ENCODE data around the gene DNASE1L2. TPM values are rescaled to one million over a fixed set of nuclear protein-coding genes. Genes with fewer than 3 reads are reported as not detected.

DNASE1L2 gene
- total and polyA plus RNA-seq, 2 donors (not counting 3 experiments of a cell fraction or from before 2014, with no cell fraction given): 0.57 to 1.2 TPM

DNA sequence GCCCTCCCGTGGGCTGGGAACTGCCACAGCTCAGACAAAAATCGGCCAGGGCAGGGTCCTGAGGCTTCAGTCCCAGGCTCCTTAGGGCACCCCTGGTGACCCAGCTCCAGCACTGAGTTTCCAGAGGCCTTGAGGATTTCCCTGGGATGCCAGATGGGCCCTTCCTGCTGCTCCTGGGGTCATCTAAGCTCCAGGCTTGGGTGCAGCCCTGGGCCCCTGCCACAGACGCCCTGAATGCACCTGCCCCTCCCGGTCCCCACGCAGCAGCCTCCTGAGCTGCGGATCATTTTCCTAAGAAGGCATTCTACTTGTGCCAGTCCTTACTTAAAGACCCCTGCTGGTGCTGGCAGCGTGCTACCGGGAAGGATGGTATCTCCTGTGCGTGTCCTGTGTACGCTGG, 37.7 kb downstream of the DNASE1L2 start:
- no peak for TF ChIP-seq JUN (IDR thresholded peaks at IDR 0.05; ENCODE audit: borderline replicate concordance, insufficient read depth, insufficient read length, low read depth)
- TF ChIP-seq, protein P1, sequence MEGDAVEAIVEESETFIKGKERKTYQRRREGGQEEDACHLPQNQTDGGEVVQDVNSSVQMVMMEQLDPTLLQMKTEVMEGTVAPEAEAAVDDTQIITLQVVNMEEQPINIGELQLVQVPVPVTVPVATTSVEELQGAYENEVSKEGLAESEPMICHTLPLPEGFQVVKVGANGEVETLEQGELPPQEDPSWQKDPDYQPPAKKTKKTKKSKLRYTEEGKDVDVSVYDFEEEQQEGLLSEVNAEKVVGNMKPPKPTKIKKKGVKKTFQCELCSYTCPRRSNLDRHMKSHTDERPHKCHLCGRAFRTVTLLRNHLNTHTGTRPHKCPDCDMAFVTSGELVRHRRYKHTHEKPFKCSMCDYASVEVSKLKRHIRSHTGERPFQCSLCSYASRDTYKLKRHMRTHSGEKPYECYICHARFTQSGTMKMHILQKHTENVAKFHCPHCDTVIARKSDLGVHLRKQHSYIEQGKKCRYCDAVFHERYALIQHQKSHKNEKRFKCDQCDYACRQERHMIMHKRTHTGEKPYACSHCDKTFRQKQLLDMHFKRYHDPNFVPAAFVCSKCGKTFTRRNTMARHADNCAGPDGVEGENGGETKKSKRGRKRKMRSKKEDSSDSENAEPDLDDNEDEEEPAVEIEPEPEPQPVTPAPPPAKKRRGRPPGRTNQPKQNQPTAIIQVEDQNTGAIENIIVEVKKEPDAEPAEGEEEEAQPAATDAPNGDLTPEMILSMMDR (IDR thresholded peaks at IDR 0.05; ENCODE audit: extremely low read depth in 1 of 2, insufficient read depth in 1 of 2, low read depth in 1 of 2, low read length in 2 of 2): no peak
- no peak for TF ChIP-seq GATA2 (IDR thresholded peaks at IDR 0.05; ENCODE audit: insufficient read depth, insufficient read length, low read depth, low read length)
- no peak for TF ChIP-seq FOS (IDR thresholded peaks at IDR 0.05; ENCODE audit: borderline replicate concordance, insufficient read depth, low read length)
- no peak for TF ChIP-seq POLR2A (IDR thresholded peaks at IDR 0.05; ENCODE audit: low read depth, low read length)
- TF ChIP-seq EZH2 (IDR thresholded peaks at IDR 0.05; ENCODE audit: borderline replicate concordance, low read depth, low read length, severe bottlenecking): no peak
- TF ChIP-seq POLR2AphosphoS5 (IDR thresholded peaks at IDR 0.05; ENCODE audit: insufficient read depth, low read depth, low read length): no peak
- TF ChIP-seq, protein P2, sequence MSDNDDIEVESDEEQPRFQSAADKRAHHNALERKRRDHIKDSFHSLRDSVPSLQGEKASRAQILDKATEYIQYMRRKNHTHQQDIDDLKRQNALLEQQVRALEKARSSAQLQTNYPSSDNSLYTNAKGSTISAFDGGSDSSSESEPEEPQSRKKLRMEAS (IDR thresholded peaks at IDR 0.05; ENCODE audit: insufficient read depth, insufficient read length): no peak
- TF ChIP-seq MYC (IDR thresholded peaks at IDR 0.05; ENCODE audit: low read depth, low read length): no peak
- H3K9me1 ChIP-seq (replicated peaks; ENCODE audit: control insufficient read depth, extremely low read depth, insufficient read depth, low read length): no peaks in the 10 kb centered on the region
- H3K4me1 ChIP-seq (ENCODE audit: control insufficient read depth, extremely low read depth, insufficient read depth, low read length): no peaks in the 10 kb centered on the region
- ChIA-PET POLR2A (no interaction called here), CTCF (interaction anchor here (0.9 kb wide), 1 partner anchor 29 kb away, joined by 4 read pairs; no protein-coding TSS in a partner anchor)
- no peaks in the 10 kb centered on the region for H3K79me2 ChIP-seq (ENCODE audit: control insufficient read depth, insufficient read depth, low read length)
- no peaks in the 10 kb centered on the region for H3K27me3 ChIP-seq (ENCODE audit: control insufficient read depth in 2 of 2, insufficient read depth in 2 of 2, low read length in 2 of 2)
- H3K4me2 ChIP-seq (ENCODE audit: insufficient read depth, low read length): no peak overlapping the region
- H3K4me3 ChIP-seq (replicated peaks in 1 of 3; ENCODE audit: insufficient read depth in 1 of 3, low read depth in 1 of 3, low read length in 3 of 3): no peak overlapping the region
- peaks cover 0 to 2% of the 10 kb centered on the region in 2 experiments for H3K36me3 ChIP-seq (ENCODE audit: control insufficient read depth in 2 of 2, extremely low read depth in 1 of 2, insufficient read depth in 2 of 2, low read length in 2 of 2)
- no peak overlapping the region for H3K27ac ChIP-seq (ENCODE audit: insufficient read depth, low read depth, low read length)
- no peaks in the 10 kb centered on the region for H3K9me3 ChIP-seq (replicated peaks; ENCODE audit: control insufficient read depth, insufficient read depth, low read length)
- dilution Hi-C loops (cut with MboI; ENCODE audit: extremely low pct_ligation_motif_present, low sequenced_read_pairs): no loop called here
- no peak overlapping the region for H3K9ac ChIP-seq (replicated peaks; ENCODE audit: extremely low read depth, insufficient read depth, low read length)
- no peak overlapping the region for H2AFZ ChIP-seq (ENCODE audit: low read depth, low read length)
- DNase-seq (ENCODE audit: low read depth, low spot score): no peak
- no peaks in the 10 kb centered on the region for H4K20me1 ChIP-seq (replicated peaks; ENCODE audit: control insufficient read depth, extremely low read depth, insufficient read depth, low read length)
- no peak for FAIRE-seq
- BruUV-seq (replicated peaks): no TSS peak
- intact Hi-C loops (cut with micrococcal nuclease): no loop called here
